Right cardiac atrium (tissue), 5 donors: ENCODE measurements around the gene KCNMB2. TPM values are rescaled to one million over a fixed set of nuclear protein-coding genes. Genes with fewer than 3 reads are reported as not detected.
A peak's percentile ranks its signal among the peaks of the same experiment; 100 is the strongest.
"Not testable (repeated sequence)": the region's sequence is repeated elsewhere in the genome, so short reads cannot be mapped to it uniquely, and the experiment has no call there.

Experiments used
- ATAC-seq, 2 donors: fragments of 200-7000 bp; cut with Tn5 transposase; one replicate each; pipeline versions ENCODE4 v1.8.0 to v1.9.1; 2020; ENCODE audit warnings: moderate library complexity in 2 of 2, mild to moderate bottlenecking in 1 of 2
- DNase-seq, 3 donors: peaks; one replicate each; pipeline ENCODE4 v3.0.0-alpha.2; 2020
- H3K27ac ChIP-seq: one replicate; pipeline ENCODE4 v1.5.1; 2013; ENCODE audit warnings: mild to moderate bottlenecking, low read length, control low read depth, moderate library complexity
- H3K27me3 ChIP-seq: one replicate; pipeline ENCODE4 v1.6.1; 2013; ENCODE audit not compliant: control insufficient read depth, insufficient read depth
- H3K4me1 ChIP-seq: one replicate; pipeline ENCODE4 v1.6.1; 2013; ENCODE audit warnings: low read length; ENCODE audit not compliant: control insufficient read depth, insufficient read depth
- H3K4me3 ChIP-seq: one replicate; pipeline ENCODE4 v1.5.1; 2013; ENCODE audit warnings: low read length, control low read depth
- H3K9me3 ChIP-seq: one replicate; pipeline ENCODE4 v1.6.1; 2013; ENCODE audit warnings: low read length; ENCODE audit not compliant: control insufficient read depth
- WGBS: extraction: QIAGEN DNeasy Blood & Tissue Kit; methylation state at CpG from one replicate; pipeline ENCODE4 v1.1.7; 2013; 5-methylcytosine and 5-hydroxymethylcytosine counted together
- intact Hi-C, 4 donors: fragments of 100-400 bp; cut with DNase I; formaldehyde crosslinking; loops; one replicate each; pipeline versions ENCODE4 v1.11.0 to v1.14.0; 2022 to 2023
- polyA plus RNA-seq: library from polyadenylated mRNA; stranded (reverse); fragments of 200-250 nt; gene quantifications from one replicate; pipeline ENCODE4 v1.2.3, GENCODE V29; 2013
- total RNA-seq, 4 donors: library from RNA; stranded (reverse); fragmentation: NEBNext Ultra II Directional; extraction: Animal tissue kit (Norgen Biotek cat#: 25700); gene quantifications; one replicate each; pipeline ENCODE4 v1.2.1, GENCODE V29; 2021
- donor health status: healthy with polysubstance abuse.
- donor health status: DM: no; HTN: yes; CAD: no.
- donor health status: DM: no; HTN: no; CAD: no.
- donor health status: DM: no; HTN: yes; CAD: no; lungs with severe emphysema.
- donor health status: DM: yes; HTN: yes; CAD: no.

Gene KCNMB2
- total and polyA plus RNA-seq, 5 donors: 4.5 to 10.0 (median 5.1) TPM

- intact Hi-C loops: no loop called here
- peak; percentile 77 to 84 for ATAC-seq
- H3K4me1 ChIP-seq: no peaks in the 10 kb centered on the region
- no peaks in the 10 kb centered on the region for H3K27me3 ChIP-seq
- peak in 2 of 3 donors; percentile 15 to 53 for DNase-seq
- 46% methylated on average over 5 of the region's 5 CpGs for WGBS
- H3K4me3 ChIP-seq: no peak overlapping the region
- peak overlapping the region; percentile 88 for H3K27ac ChIP-seq
- no peaks in the 10 kb centered on the region for H3K9me3 ChIP-seq
Observed at GRCh38 chr3:178507507-178508442, 28.5 kb upstream of the KCNMB2 start.

- WGBS: 67% methylated on average over 2 of the region's 2 CpGs
- H3K4me1 ChIP-seq: no peaks in the 10 kb centered on the region
- ATAC-seq (no peak), DNase-seq (no peak)
- no peaks in the 10 kb centered on the region for H3K27me3 ChIP-seq
- H3K27ac ChIP-seq: peak overlapping the region; percentile 88
- intact Hi-C loops: no loop called here
- H3K4me3 ChIP-seq: no peak overlapping the region
- H3K9me3 ChIP-seq: no peaks in the 10 kb centered on the region
Observed at GRCh38 chr3:178508443-178508825, 27.8 kb upstream of the KCNMB2 start.

- Histone ChIP-seq H3K27ac (no peak overlapping the region), H3K9me3 (no peaks in the 10 kb centered on the region), H3K4me3 (no peak overlapping the region), H3K27me3 (no peaks in the 10 kb centered on the region), H3K4me1 (no peaks in the 10 kb centered on the region)
- ATAC-seq (no peak), DNase-seq (no peak)
- intact Hi-C loops: no loop called here
Observed at GRCh38 chr3:178510496-178510895, 25.7 kb upstream of the KCNMB2 start.

DNA sequence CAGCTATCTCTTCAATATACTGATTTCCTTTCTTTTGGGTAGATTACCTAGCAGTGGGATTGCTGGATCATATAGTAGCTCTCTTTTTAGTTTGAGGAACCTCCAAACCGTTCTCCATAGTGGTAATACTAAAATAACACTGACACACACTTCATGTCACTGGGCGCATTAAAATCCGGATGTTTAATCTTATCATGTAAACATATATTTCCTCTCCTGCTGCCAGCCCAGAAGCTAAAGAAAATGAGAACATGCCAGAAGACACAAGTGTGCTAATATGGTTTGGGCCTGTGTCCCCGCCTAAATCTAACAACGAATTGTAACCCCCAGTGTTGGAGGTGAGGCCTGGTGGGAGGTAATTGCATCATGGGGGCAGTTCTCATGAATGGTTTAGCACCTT is 23.6 kb upstream of the KCNMB2 start:
- H3K4me1 ChIP-seq: no peaks in the 10 kb centered on the region
- no peaks in the 10 kb centered on the region for H3K27me3 ChIP-seq
- DNase-seq (no peak), ATAC-seq (no peak)
- H3K27ac ChIP-seq: no peak overlapping the region
- 59% methylated on average over 5 of the region's 5 CpGs for WGBS
- H3K4me3 ChIP-seq: no peak overlapping the region
- no peaks in the 10 kb centered on the region for H3K9me3 ChIP-seq
- intact Hi-C loops: no loop called here

DNA sequence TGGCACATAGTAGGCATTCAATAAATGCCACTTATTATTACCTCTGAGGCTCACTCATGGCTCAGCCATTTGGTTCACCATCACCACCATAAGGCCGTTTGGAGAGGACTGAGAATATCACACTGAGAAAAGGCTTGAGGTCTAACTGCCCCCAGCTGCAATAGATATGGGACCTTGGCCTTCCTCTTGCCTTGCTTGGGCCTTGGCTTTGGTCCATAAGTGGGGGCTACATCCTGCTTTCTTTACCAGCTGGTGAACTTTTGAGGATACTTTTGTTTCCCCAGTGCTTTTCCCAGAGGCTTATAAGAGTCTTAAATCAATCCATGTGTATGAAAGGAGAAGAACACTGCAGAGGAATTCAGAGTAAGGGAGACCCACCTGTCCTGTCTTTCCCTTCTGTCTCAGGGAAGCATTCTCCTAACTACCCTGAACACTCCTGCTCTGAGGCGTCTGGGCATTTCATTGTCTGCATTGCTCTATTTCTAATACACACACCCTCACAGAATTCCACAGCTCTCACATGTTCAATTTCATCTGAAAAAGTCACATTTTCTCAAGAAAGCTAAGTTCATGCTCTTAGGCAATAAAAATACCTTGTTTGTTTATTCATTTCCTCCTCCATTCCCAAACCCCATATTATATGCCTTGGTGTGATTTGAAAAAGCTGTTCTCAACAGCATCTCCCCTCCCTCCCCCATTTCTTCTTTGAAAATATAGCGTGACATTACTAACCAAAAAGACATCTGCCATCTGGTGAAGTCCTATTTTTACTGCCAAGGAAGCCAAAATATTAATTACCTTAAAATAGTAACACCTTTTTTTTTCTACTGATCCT is 22.5 kb upstream of the KCNMB2 start:
- DNase-seq: no peak
- Histone ChIP-seq H3K9me3 (no peaks in the 10 kb centered on the region), H3K4me3 (no peak overlapping the region), H3K27ac (no peak overlapping the region), H3K27me3 (no peaks in the 10 kb centered on the region), H3K4me1 (peaks cover 2% of the 10 kb centered on the region)
- 58% methylated on average over 3 of the region's 3 CpGs for WGBS
- intact Hi-C loops: no loop called here
- ATAC-seq: no peak

DNA sequence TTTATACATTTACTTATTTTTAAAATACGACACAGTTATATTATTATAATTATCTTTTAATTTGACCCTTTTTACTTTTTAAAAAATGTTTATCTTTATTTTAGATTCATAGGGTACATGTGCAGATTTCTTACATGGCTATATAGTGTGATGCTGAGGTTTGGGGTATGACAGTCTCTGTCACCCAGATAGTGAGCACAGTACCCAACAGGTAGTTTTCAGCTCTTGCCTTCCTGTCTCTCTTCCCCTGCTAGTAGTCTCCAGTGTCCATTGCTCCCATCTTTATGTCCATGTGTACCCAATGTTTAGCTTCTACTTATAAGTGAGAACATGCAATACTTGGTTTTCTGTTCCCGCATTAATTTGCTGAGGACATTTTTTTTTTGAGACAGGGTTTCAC is 21.8 kb upstream of the KCNMB2 start:
- Histone ChIP-seq H3K9me3 (no peaks in the 10 kb centered on the region), H3K27me3 (no peaks in the 10 kb centered on the region), H3K4me3 (no peak overlapping the region), H3K27ac (no peak overlapping the region), H3K4me1 (peaks cover 2% of the 10 kb centered on the region)
- no peak for ATAC-seq
- 93% methylated on average over 2 of the region's 2 CpGs for WGBS
- intact Hi-C loops: no loop called here
- no peak for DNase-seq

GRCh38 chr3:178515076-178515744 is 21.0 kb upstream of the KCNMB2 start:
- 80% methylated on average over 6 of the region's 6 CpGs for WGBS
- H3K9me3 ChIP-seq, H3K27ac ChIP-seq, H3K27me3 ChIP-seq, H3K4me1 ChIP-seq, intact Hi-C loops, ATAC-seq, H3K4me3 ChIP-seq, DNase-seq: not testable (repeated sequence)

DNA sequence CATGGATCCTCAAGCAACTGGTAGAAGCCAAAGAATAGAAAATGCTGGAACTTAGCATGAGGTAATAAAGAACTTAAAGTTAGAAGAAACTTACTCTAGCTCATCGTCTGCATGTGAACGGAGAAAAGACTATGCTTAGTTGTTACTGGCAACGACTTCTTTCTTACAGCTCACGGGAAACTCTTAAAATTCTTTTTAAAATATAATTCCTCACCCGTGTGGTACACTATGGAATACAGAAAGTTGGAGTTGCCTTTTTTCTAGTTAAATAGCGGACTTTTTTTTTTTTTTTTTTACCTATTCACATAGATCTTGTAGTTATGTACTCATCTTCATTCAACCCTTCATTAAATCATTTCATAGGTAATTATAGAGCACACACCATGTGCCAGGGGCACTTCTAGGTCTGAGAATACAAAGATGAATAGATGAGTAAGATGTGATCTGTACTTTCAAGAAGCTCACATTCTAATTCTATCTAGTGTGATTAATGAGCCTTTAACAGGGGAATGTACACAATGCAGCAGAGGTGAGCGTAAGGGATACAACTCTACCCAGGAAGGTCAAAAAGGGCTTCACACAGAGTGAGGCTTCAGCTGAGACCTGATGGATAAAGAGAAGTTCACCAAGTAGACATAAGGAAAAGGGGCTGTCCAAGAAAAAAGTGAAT is 18.4 kb upstream of the KCNMB2 start:
- intact Hi-C loops: no loop called here
- no peaks in the 10 kb centered on the region for H3K27me3 ChIP-seq
- DNase-seq (no peak), ATAC-seq (no peak)
- no peak overlapping the region for H3K4me3 ChIP-seq
- peaks cover 2% of the 10 kb centered on the region for H3K4me1 ChIP-seq
- WGBS: 94% methylated on average over 7 of the region's 7 CpGs
- no peak overlapping the region for H3K27ac ChIP-seq
- no peaks in the 10 kb centered on the region for H3K9me3 ChIP-seq

DNA sequence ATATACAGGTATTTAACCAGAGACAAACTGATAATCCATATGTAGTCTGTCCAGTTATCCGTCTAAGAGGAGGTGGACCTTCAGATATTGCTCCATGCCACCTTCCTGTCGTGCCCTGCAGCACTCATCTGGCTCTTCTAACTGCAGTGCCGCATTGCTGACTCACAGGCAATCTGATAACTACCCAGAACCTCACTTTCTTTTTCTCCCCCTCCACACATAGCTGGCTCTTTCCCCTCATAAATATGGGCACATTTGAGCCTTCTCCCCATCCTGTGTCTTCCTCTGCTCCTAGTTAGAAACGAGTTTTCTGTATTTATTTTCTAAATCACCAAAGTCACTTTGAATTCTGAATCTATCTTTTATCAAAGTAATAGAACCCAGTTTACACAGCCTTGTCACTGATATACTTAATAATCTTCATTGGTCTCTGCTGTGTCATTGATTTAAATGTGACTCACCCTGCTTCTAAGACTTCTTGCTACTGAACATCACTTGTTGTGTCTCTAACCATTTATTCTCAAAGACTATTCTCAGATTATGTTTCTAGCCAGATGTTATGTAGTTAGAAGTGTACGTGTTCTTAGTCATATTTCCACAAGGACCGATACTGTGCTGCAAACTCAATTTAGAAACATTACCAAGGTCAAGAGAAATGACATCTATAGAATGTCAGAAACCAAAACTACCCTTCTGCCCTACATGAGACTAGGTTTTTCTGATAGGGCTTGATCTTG is 17.4 kb upstream of the KCNMB2 start:
- no peaks in the 10 kb centered on the region for H3K9me3 ChIP-seq
- intact Hi-C loops: no loop called here
- H3K4me3 ChIP-seq: no peak overlapping the region
- no peak for DNase-seq
- peak in 1 of 2 donors; percentile 44 for ATAC-seq
- H3K27ac ChIP-seq: no peak overlapping the region
- WGBS: 67% methylated on average over 6 of the region's 6 CpGs
- no peaks in the 10 kb centered on the region for H3K27me3 ChIP-seq
- peaks cover 2% of the 10 kb centered on the region for H3K4me1 ChIP-seq

GRCh38 chr3:178519701-178520100 is 16.5 kb upstream of the KCNMB2 start:
- no peak overlapping the region for H3K4me3 ChIP-seq
- DNase-seq (no peak), ATAC-seq (no peak)
- intact Hi-C loops: no loop called here
- no peak overlapping the region for H3K27ac ChIP-seq
- H3K9me3 ChIP-seq: no peaks in the 10 kb centered on the region
- peaks cover 2% of the 10 kb centered on the region for H3K4me1 ChIP-seq
- 96% methylated on average over 3 of the region's 3 CpGs for WGBS
- H3K27me3 ChIP-seq: no peaks in the 10 kb centered on the region
